Caco-2 (cell line): ENCODE results near the gene KRTAP4-3. TPM values are rescaled to one million over a fixed set of nuclear protein-coding genes. Genes with fewer than 3 reads are reported as not detected.
A peak's percentile ranks its signal among the peaks of the same experiment; 100 is the strongest.

Source experiments
- BruUV-seq: library from RNA; stranded (reverse); fragments of 400-500 nt; replicated peaks from 2 replicates; lab custom pipeline; 2021; lab: Mats Ljungman, UMichigan
- CTCF ChIA-PET: fragments of 300-600 bp; sonication (Branson Sonifier 250); formaldehyde crosslinking; loops from one replicate; lab custom pipeline; 2022; ENCODE audit warnings: antibody characterized with exemption; lab: Charles Lee
- POLR2A ChIA-PET: fragments of 300-600 bp; sonication (Branson Sonifier 250); formaldehyde crosslinking; loops from one replicate; lab custom pipeline; 2022; ENCODE audit warnings: antibody characterized with exemption; lab: Charles Lee
- DNase-seq, 2 experiments: peaks; one replicate each; pipeline versions ENCODE4 v3.0.0 to v3.0.0-alpha.2; 2020 to 2022
- H3K27me3 ChIP-seq: replicated peaks from 2 replicates; pipeline ENCODE4 v1.6.0; 2011; ENCODE audit warnings: low read length; ENCODE audit not compliant: control insufficient read depth, insufficient read depth
- H3K36me3 ChIP-seq: 2 replicates; pipeline ENCODE4 v1.5.1; 2011; ENCODE audit warnings: low read length; ENCODE audit not compliant: control insufficient read depth, insufficient read depth
- H3K4me1 ChIP-seq: fragments of 250-450 bp; sonication (Bioruptor Pico); 2 replicates; pipeline ENCODE4 v1.5.1; 2020; ENCODE audit warnings: mild to moderate bottlenecking
- H3K4me3 ChIP-seq: 2 replicates; pipeline ENCODE4 v1.5.1; 2011; ENCODE audit warnings: low read depth, mild to moderate bottlenecking, control low read depth, low read length
- H3K9me3 ChIP-seq: fragments of 250-450 bp; sonication (Bioruptor Pico); 2 replicates; pipeline ENCODE4 v1.5.1; 2020; ENCODE audit warnings: mild to moderate bottlenecking, moderate library complexity
- H3K27ac Mint-ChIP-seq: one replicate; pipeline ENCODE4 v1.8.0; 2022; ENCODE audit warnings: mixed read lengths; ENCODE audit not compliant: unreplicated experiment
- H3K27me3 Mint-ChIP-seq: one replicate; pipeline ENCODE4 v1.8.0; 2022; ENCODE audit warnings: mixed read lengths; ENCODE audit not compliant: insufficient read depth, unreplicated experiment
- H3K36me3 Mint-ChIP-seq: one replicate; pipeline ENCODE4 v1.8.0; 2022; ENCODE audit warnings: mild to moderate bottlenecking, mixed read lengths; ENCODE audit not compliant: insufficient read depth, unreplicated experiment
- H3K4me1 Mint-ChIP-seq: one replicate; pipeline ENCODE4 v1.8.0; 2022; ENCODE audit warnings: low read depth, mixed read lengths; ENCODE audit not compliant: unreplicated experiment
- H3K4me3 Mint-ChIP-seq: one replicate; pipeline ENCODE4 v1.8.0; 2022; ENCODE audit warnings: mild to moderate bottlenecking, moderate library complexity, mixed read lengths; ENCODE audit not compliant: unreplicated experiment
- H3K9me3 Mint-ChIP-seq: one replicate; pipeline ENCODE4 v1.8.0; 2022; ENCODE audit warnings: mixed read lengths; ENCODE audit not compliant: unreplicated experiment
- intact Hi-C: fragments of 100-400 bp; cut with micrococcal nuclease; formaldehyde crosslinking; loops from one replicate; pipeline ENCODE4 v1.10.0; 2022; ENCODE audit not compliant: unreplicated experiment
- total RNA-seq: library from RNA; stranded (reverse); gene quantifications from 2 replicates; pipeline ENCODE4 v1.2.3, GENCODE V29; 2022
- TF ChIP-seq, protein P1 (sequence below), 2 experiments: fragments of 200-600 bp in 1 of 2; IDR thresholded peaks; 1 replicate in 1 of 2; 2 replicates in 1 of 2; pipeline versions ENCODE4 v1.5.1 to v1.8.0; 2011 to 2022; ENCODE audit warnings: antibody characterized with exemption in 1 of 2, control low read depth in 1 of 2, inconsistent platforms in 1 of 2, low read depth in 1 of 2, low read length in 1 of 2, mild to moderate bottlenecking in 1 of 2, moderate library complexity in 1 of 2; ENCODE audit not compliant: insufficient read depth in 1 of 2, severe bottlenecking in 1 of 2, unreplicated experiment in 1 of 2

The KRTAP4-3 gene
- total RNA-seq, 1 experiment from 2014 or later, result not detected

DNA sequence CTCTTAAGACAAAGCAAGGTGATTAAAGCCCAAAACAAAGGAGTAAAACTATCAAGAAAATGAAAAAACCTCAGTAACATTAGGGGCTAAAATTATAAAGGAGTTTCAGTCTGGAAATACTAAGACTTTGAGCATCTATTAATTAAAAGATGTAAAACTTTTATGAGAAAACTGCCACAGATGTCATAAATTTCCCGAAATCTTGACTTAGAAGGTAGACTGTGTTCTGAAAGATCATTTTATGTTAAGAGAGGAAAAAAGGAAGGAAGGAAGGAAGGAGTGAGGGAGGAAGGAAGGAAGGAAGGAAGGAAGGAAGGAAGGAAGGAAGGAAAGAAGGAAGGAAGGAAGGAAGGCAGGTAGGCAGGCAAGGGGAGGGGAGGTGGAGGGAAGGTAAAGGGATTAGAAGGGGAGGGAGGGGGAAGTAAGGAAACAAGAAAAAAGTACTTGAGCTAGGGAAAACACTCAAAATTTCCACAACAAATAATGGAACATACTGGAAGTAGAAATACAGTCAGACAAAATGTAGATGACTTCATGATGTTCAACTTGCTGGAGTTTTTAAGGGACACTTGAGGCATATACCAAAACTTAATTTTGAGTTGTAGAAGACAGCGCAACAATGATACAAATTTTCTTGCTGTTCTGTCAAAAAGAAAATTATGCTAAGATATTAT lies 20.4 kb downstream of the KRTAP4-3 start:
- H3K4me1 Mint-ChIP-seq, result no peaks in the 10 kb centered on the region

DNA sequence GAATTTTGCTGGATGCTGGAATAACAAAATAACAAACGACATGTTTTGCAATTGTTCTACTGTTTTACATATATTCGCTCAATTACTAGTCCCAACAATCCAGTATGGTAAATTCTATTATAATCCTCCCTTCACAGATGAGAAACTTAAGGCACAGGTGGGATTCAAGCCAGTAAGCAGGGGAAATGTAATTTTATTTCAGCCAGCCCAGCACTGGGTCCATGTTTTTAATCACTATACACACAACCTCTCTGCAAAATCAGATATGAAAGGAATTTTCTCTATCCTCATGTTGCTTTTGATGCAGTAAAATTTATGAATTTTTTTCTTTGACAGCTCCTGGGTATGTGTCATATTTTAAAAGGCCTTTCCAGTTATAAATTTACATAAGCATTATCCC lies 22.8 kb downstream of the KRTAP4-3 start:
- H3K9me3 Mint-ChIP-seq, result peaks cover 49% of the 10 kb centered on the region
- H3K36me3 ChIP-seq, result no peaks in the 10 kb centered on the region
- POLR2A ChIA-PET, result no interaction called here
- H3K4me1 ChIP-seq, result no peaks in the 10 kb centered on the region
- H3K36me3 Mint-ChIP-seq, result no peaks in the 10 kb centered on the region
- no peak overlapping the region for H3K4me3 Mint-ChIP-seq
- no peaks in the 10 kb centered on the region for H3K4me1 Mint-ChIP-seq
- no peaks in the 10 kb centered on the region for H3K27me3 ChIP-seq
- TF ChIP-seq, protein P1, sequence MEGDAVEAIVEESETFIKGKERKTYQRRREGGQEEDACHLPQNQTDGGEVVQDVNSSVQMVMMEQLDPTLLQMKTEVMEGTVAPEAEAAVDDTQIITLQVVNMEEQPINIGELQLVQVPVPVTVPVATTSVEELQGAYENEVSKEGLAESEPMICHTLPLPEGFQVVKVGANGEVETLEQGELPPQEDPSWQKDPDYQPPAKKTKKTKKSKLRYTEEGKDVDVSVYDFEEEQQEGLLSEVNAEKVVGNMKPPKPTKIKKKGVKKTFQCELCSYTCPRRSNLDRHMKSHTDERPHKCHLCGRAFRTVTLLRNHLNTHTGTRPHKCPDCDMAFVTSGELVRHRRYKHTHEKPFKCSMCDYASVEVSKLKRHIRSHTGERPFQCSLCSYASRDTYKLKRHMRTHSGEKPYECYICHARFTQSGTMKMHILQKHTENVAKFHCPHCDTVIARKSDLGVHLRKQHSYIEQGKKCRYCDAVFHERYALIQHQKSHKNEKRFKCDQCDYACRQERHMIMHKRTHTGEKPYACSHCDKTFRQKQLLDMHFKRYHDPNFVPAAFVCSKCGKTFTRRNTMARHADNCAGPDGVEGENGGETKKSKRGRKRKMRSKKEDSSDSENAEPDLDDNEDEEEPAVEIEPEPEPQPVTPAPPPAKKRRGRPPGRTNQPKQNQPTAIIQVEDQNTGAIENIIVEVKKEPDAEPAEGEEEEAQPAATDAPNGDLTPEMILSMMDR (IDR thresholded peaks at IDR 0.05; ENCODE audit: insufficient read depth in 1 of 2, low read depth in 1 of 2, low read length in 1 of 2, severe bottlenecking in 1 of 2, unreplicated experiment in 1 of 2), result no peak
- no peak overlapping the region for H3K27ac Mint-ChIP-seq
- H3K27me3 Mint-ChIP-seq, result no peaks in the 10 kb centered on the region
- no TSS peak for BruUV-seq
- no peak for DNase-seq
- H3K4me3 ChIP-seq, result no peak overlapping the region
- H3K9me3 ChIP-seq, result peaks cover 24% of the 10 kb centered on the region
- intact Hi-C loops, result no loop called here
- CTCF ChIA-PET, result no interaction called here

More for the DNA sequence above, 20.4 kb downstream of the KRTAP4-3 start:
- Histone ChIP-seq H3K4me1 (no peaks in the 10 kb centered on the region), H3K4me3 (no peak overlapping the region), H3K9me3 (peaks cover 7% of the 10 kb centered on the region; the same call in 1 of the 2 replicates), H3K36me3 (no peaks in the 10 kb centered on the region), H3K27me3 (no peaks in the 10 kb centered on the region)
- Mint-ChIP-seq H3K9me3 (peaks cover 26% of the 10 kb centered on the region), H3K36me3 (no peaks in the 10 kb centered on the region), H3K27me3 (no peaks in the 10 kb centered on the region), H3K27ac (peak overlapping the region; percentile 30), H3K4me3 (no peak overlapping the region)
- TF ChIP-seq, protein P1 (IDR thresholded peaks at IDR 0.05; ENCODE audit: insufficient read depth in 1 of 2, low read depth in 1 of 2, low read length in 1 of 2, severe bottlenecking in 1 of 2, unreplicated experiment in 1 of 2), result no peak
- intact Hi-C loops, result no loop called here
- no peak for DNase-seq
- BruUV-seq, result no TSS peak
- CTCF ChIA-PET, result no interaction called here
- POLR2A ChIA-PET, result no interaction called here

DNA sequence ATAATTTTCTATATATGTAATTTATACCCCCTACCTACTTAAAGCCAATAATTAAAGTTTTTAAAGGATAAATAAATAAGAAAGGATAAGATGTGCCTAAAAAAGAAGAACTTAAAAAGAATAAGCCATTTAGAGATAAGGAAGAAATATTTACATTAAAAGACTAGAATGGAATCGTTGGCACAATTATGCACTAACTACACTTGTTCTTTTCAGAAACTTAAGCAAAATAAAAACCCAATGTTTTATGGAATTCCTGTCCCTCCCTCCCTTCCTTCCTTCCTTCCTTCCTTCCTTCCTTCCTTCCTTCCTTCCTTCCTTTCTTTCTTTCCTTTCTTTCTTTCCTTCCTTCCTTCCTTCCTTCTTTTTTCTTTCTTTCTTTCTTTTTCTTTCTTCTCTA lies 23.2 kb downstream of the KRTAP4-3 start:
- no peaks in the 10 kb centered on the region for H3K36me3 ChIP-seq
- no peak overlapping the region for H3K4me3 ChIP-seq
- Mint-ChIP-seq H3K36me3 (no peaks in the 10 kb centered on the region), H3K9me3 (peaks cover 53% of the 10 kb centered on the region), H3K27me3 (no peaks in the 10 kb centered on the region), H3K4me3 (no peak overlapping the region), H3K27ac (no peak overlapping the region), H3K4me1 (no peaks in the 10 kb centered on the region)
- ChIA-PET CTCF (no interaction called here), POLR2A (no interaction called here)
- H3K27me3 ChIP-seq, result no peaks in the 10 kb centered on the region
- no peak for DNase-seq
- H3K4me1 ChIP-seq, result no peaks in the 10 kb centered on the region
- H3K9me3 ChIP-seq, result peaks cover 24% of the 10 kb centered on the region
- TF ChIP-seq, protein P1 (IDR thresholded peaks at IDR 0.05; ENCODE audit: insufficient read depth in 1 of 2, low read depth in 1 of 2, low read length in 1 of 2, severe bottlenecking in 1 of 2, unreplicated experiment in 1 of 2), result no peak
- intact Hi-C loops, result no loop called here
- no TSS peak for BruUV-seq
